HFF-Myc (cell line): ENCODE results near the gene ZFPL1.

Experiments used
- DNase-seq: peaks from one replicate; pipeline ENCODE4 v3.0.0-alpha.2; 2011; ENCODE audit warnings: low read depth; ENCODE audit errors: extremely low read depth
- H3K4me3 ChIP-seq: replicated peaks from 2 replicates; pipeline ENCODE4 v1.5.1; 2011; ENCODE audit warnings: low read depth, mild to moderate bottlenecking, control low read depth, low read length
- TF ChIP-seq, protein P1 (sequence below): IDR thresholded peaks from 2 replicates; pipeline ENCODE4 v1.5.1; 2012; ENCODE audit warnings: mild to moderate bottlenecking, low read depth, low read length, control low read depth; ENCODE audit errors: missing control alignments

Gene ZFPL1

DNA sequence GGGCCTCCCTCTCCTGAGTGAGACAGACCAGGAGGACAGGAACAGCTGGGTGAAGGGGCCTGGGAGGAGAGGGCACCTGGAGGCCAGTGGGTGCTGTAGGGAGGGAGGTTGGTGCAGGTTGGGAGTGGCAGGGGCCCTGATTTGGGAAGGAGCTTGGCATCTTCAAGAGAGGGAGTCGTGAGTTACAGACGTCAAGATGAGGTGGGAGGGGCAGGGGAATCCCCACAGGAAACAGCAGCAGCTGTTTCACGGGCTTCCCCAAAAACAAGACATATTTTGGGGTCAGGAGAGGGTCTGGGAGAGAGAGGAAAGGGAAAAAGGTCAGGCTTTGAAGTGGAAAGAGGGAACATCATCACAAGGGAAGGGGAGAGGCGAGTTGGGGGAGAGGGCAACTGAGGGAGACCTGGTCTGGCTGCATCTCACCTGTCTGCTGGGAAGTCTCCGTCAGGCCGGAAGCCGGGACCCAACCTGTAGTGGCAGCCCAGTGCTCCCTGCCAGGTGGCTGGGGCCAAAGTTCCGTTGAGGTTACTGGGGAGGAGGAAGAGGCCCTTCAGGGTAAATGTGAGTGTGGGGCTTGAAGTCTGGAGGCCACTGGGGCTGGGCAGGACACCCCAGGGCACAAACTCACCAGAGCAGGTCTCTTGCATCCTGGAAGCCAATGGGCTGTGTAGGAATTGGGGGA, 30.1 kb upstream of the ZFPL1 start:
- TF ChIP-seq, protein P1, sequence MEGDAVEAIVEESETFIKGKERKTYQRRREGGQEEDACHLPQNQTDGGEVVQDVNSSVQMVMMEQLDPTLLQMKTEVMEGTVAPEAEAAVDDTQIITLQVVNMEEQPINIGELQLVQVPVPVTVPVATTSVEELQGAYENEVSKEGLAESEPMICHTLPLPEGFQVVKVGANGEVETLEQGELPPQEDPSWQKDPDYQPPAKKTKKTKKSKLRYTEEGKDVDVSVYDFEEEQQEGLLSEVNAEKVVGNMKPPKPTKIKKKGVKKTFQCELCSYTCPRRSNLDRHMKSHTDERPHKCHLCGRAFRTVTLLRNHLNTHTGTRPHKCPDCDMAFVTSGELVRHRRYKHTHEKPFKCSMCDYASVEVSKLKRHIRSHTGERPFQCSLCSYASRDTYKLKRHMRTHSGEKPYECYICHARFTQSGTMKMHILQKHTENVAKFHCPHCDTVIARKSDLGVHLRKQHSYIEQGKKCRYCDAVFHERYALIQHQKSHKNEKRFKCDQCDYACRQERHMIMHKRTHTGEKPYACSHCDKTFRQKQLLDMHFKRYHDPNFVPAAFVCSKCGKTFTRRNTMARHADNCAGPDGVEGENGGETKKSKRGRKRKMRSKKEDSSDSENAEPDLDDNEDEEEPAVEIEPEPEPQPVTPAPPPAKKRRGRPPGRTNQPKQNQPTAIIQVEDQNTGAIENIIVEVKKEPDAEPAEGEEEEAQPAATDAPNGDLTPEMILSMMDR, result no peak
- DNase-seq, result no peak
- no peak overlapping the region for H3K4me3 ChIP-seq

DNA sequence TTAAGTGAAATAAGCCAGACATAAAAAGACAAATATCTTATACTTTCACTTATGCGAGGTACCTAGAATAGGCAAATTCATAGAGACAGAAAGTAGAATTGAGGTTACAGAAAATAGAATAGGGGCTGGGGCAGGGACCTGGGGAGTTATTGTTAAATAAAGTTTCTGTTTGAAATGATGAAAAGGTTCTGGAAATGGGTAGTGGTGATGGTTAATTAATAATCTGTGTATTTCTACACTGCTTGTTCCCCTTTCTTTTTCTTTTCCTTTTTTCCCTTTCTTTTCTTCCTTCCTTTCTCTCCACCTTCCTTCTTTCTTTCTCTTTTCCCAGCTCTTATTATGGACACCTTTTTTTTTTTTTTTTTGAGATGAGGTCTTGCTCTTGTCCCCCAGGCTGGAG, 28.5 kb upstream of the ZFPL1 start:
- no peak overlapping the region for H3K4me3 ChIP-seq
- TF ChIP-seq, protein P1, result no peak
- DNase-seq, result no peak

DNA sequence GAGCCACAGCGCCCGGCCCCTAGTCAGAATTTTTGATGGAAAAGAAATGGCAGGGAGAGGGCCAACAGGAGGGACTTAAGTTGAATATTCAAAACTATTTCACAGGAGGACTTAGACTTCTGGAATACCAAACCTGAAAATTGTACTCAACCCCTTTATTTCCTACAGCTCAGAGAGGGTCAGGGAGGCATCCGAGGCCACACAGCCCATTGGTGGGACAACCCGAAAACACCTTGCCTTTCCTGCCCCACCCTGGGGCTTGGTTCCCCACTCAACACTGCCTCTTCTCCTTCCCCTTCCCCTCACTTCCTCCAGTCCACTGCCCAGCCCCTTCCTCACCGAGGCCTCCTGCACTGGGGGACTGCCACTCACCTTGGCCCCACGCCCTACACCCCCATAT, 27.0 kb upstream of the ZFPL1 start:
- no peak overlapping the region for H3K4me3 ChIP-seq
- TF ChIP-seq, protein P1, result no peak
- no peak for DNase-seq

DNA sequence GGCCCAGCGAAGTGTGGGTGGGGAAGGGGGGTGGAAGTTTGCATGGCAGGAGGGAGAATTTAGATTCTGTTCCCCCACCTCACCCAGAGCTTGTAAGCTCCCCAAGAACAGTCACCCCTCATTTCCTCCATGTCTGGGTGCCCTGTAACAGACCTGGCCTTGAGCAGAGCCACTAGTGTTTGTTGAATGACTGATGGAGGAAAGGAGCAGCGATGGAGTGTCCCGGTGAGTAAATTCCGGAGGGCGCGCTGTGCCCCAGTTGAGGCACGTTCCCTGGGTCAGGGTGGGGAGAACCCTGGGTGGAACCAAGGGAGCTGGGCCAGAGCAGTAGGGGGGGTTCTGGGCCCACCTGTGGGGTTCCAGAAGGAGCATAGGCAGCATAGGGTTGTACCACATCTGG, 26.5 kb upstream of the ZFPL1 start:
- no peak for DNase-seq
- TF ChIP-seq, protein P1, result no peak
- H3K4me3 ChIP-seq, result no peak overlapping the region

GRCh38 chr11:65058012-65058411, 26.0 kb upstream of the ZFPL1 start:
- TF ChIP-seq, protein P1, result no peak
- no peak for DNase-seq
- H3K4me3 ChIP-seq, result no peak overlapping the region

DNA sequence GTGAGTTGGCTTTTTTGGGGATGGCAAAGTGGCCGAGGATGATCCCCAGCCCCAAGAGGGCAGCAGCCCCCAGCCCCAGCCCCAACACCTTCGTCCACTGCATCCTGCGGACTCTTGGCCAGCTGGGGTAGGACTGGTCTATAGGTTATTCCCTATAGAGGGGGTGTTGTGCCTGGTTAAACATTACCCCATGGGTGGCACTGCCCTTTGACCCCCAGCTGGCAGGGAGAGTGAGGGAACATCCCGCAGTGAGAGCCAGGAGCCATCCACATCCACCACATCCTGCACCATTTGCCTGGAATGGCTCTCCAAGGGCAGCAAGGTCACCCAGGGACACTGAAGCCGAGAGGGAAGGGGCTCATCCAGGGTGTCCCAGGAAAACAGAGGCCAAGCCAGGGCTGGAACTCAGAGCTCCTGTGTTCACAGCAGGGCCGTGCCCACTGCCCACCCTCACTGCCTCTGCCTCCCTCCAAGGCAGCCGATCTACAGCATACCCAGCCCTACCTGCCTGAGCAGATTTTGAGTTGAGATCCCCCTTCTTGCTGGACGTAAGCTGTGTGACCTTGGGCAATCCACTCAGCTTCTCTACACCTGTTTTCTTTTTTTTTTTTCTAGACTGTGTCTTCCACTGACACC, 25.5 kb upstream of the ZFPL1 start, which contains the start of gene NAALADL1:
NAALADL1 (minus strand) TSS at position 135 of the 636 bp plus-strand sequence; CDS start at position 103, 32 bp downstream.
- no peak for DNase-seq
- H3K4me3 ChIP-seq, result no peak within 1 kb of the TSS
- TF ChIP-seq, protein P1, result no peak
